ENCODE data around the gene CETP.
A peak's percentile ranks its signal among the peaks of the same experiment; 100 is the strongest.
"Not testable (repeated sequence)": the region's sequence is repeated elsewhere in the genome, so short reads cannot be mapped to it uniquely, and the experiment has no call there.

The CETP gene

GRCh38 chr16:56961851-56962281 lies at the start of gene CETP:
Gene CETP (plus strand): TSS chr16:56961950. CDS start chr16:56961980, 30 bp downstream.
- DNase-seq: no peak

GRCh38 chr16:56912746-56913708 lies 48.7 kb upstream of the CETP start:
- DNase-seq: no peak

GRCh38 chr16:56914896-56915295 lies 46.9 kb upstream of the CETP start:
- DNase-seq: no peak

- DNase-seq: no peak
Observed at GRCh38 chr16:56915336-56916119, 46.2 kb upstream of the CETP start.

- no peak for DNase-seq
Observed at GRCh38 chr16:56916571-56917403, 45.0 kb upstream of the CETP start.

GRCh38 chr16:56918467-56919012 lies 43.2 kb upstream of the CETP start:
- DNase-seq: peak; percentile 25

- DNase-seq: no peak
Observed at GRCh38 chr16:56919099-56919800, 42.5 kb upstream of the CETP start.

- no peak for DNase-seq
Observed at GRCh38 chr16:56921571-56921970, 40.2 kb upstream of the CETP start.

- DNase-seq: no peak
Observed at GRCh38 chr16:56923481-56924091, 38.2 kb upstream of the CETP start.

- DNase-seq: no peak
Observed at GRCh38 chr16:56927471-56927870, 34.3 kb upstream of the CETP start.

- DNase-seq: no peak
Observed at GRCh38 chr16:56929639-56930038, 32.1 kb upstream of the CETP start.

GRCh38 chr16:56930486-56931270 lies 31.1 kb upstream of the CETP start:
- DNase-seq: no peak

GRCh38 chr16:56931271-56931891 lies 30.4 kb upstream of the CETP start:
- no peak for DNase-seq

GRCh38 chr16:56931892-56932720 lies 29.6 kb upstream of the CETP start, which contains the start of gene HERPUD1:
Gene HERPUD1 (plus strand): TSS chr16:56932142. CDS start chr16:56932245, 103 bp downstream.
- DNase-seq: peak; percentile 94

- DNase-seq: peak; percentile 28
Observed at GRCh38 chr16:56932721-56933619, 28.8 kb upstream of the CETP start.

- no peak for DNase-seq
Observed at GRCh38 chr16:56933828-56934598, 27.7 kb upstream of the CETP start.

GRCh38 chr16:56934599-56935145 lies 27.1 kb upstream of the CETP start:
- not testable (repeated sequence) for DNase-seq

Measured in kidney glomerular epithelial cell (primary cell).